22Rv1 (cell line): ENCODE data around the gene CD274.

ENCODE experiments used
- CTCF ChIP-seq: fragments of 450-650 bp; IDR thresholded peaks from 2 replicates; pipeline ENCODE4 v1.5.1; 2017; ENCODE audit warnings: mild to moderate bottlenecking
- ZFX ChIP-seq: fragments of 450-650 bp; IDR thresholded peaks from 2 replicates; pipeline ENCODE4 v1.6.1; 2017; ENCODE audit warnings: antibody characterized with exemption, borderline replicate concordance

GRCh38 chr9:5440426-5440825 is 9.9 kb upstream of the CD274 start:
- TF ChIP-seq CTCF (no peak), ZFX (no peak)
